GM18511 (cell line): ENCODE results near the gene HECA.
"Not testable (repeated sequence)": the region's sequence is repeated elsewhere in the genome, so short reads cannot be mapped to it uniquely, and the experiment has no call there.

Experiments used
- ATAC-seq: cut with Tn5 transposase; IDR thresholded peaks from one replicate; pipeline ENCODE4 v1.9.1; 2021; ENCODE audit warnings: mild to moderate bottlenecking, moderate library complexity; ENCODE audit not compliant: unreplicated experiment

The HECA gene

DNA sequence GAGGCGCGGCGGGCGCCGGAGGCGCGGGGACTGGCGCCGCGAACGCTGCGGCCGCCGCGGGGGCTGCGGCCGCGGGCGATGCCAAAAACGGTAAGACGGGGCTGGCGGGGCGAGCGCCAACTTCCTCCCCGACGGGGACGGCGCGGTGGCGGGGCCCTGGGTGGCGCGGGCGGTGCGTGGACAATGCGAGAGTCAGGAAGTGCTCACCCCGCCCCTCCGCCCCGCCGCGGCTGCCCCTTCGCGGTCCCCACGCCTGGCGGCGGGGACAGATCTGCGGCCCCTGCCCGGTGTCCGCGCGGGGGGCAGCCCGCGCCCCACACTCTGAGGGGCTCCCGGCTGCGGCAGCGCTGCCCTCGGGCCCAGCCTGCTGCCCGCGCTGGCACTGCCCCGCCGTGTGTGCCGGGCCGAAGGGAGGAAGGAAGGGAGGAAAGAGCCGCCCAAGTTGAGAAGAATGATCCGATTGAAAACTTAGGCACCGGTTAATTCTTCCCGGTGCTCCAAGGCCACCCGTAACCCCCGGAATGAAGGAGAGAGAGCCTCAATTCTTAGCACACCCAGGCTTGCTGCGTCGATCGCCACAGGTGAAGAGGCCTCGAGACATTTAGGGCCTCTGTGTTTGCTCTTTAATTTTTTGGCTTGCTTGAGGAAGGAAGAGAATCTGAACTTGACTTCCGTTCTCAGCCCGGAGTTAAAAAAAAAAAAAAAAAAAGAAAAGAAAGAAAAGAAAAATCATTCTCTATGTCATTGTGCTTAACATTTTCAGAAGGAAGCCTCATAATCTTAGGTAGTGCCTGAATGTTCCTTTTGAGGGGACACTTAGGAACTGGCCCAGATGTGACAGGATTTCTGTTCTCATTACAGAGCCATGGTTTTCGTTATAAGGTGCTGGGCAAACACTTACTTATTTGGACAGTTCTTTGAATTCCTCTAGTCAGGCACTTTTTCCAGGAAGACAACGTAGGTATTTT, 982 bp downstream of the HECA start:
- peak; percentile 44 for ATAC-seq

DNA sequence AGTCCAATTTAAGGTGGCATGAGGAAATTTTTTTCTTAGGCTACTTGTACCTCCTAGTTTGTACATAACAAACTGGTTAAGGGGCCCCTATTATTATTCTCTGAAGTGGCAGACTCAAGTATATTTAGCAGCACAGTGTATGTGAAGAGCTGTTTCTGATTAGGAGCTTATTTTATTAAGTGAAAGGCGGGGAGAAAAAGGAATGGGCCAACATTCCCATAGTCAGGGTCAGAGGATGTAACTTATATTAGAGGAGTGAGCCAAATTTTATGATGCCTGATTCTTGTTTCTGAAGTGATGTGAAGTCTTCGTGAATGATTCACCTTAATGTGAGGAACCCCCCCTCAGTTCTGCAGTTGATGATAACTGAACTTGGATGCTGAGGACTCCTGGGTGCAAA, 2.8 kb downstream of the HECA start:
- no peak for ATAC-seq

DNA sequence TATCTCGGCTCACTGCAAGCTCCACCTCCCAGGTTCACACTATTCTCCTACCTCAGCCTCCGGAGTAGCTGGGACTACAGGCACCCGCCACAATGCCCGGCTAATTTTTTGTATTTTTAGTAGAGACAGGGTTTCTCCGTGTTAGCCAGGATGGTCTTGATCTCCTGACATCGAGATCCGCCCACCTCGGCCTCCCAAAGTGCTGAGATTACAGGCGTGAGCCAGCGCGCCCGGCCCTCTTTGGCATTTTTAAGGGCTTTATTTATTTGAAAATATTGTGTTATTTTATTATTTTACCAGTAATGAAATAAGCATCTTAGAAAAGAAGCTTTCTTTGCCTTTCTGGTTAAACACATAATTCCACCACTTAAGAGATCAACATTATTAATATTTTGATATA, 6.0 kb downstream of the HECA start:
- ATAC-seq, result not testable (repeated sequence)

DNA sequence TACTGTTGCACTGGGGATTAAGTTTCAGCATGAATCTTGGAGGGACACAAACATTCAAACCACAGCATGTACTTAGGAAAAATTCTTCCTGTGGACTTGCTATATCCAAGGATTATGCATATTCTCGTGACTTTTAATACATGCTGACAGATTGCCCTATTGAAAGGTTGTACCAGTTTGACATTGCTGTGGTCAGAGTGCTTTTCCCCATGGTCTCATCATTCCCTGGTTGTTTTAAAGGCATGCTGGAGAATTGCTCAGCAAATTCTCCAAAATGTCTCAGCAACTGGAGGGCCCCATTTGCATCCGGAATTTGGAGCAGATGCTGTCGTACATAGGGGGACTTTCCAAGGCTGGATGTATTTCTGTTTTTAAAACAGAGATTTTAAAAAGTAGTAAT, 7.4 kb downstream of the HECA start:
- no peak for ATAC-seq

DNA sequence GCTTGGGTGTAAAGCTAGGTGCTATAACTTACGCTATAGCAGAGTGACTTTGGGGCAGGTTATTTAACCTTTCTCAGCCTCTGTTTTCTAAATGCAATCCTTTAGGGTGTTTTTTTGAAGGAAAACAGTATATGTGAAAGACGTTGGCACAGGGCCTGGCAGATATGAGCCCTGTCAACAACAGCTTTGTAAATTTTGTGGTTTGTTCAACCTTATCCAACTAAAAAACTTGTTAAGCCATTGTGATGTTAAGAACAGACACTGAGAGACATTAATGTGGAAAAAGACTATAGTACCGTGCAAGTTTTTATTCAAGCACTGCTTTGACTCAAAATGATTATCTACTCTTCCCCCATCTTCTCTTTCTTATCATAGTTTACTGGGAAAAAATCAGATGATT, 8.2 kb downstream of the HECA start:
- no peak for ATAC-seq

DNA sequence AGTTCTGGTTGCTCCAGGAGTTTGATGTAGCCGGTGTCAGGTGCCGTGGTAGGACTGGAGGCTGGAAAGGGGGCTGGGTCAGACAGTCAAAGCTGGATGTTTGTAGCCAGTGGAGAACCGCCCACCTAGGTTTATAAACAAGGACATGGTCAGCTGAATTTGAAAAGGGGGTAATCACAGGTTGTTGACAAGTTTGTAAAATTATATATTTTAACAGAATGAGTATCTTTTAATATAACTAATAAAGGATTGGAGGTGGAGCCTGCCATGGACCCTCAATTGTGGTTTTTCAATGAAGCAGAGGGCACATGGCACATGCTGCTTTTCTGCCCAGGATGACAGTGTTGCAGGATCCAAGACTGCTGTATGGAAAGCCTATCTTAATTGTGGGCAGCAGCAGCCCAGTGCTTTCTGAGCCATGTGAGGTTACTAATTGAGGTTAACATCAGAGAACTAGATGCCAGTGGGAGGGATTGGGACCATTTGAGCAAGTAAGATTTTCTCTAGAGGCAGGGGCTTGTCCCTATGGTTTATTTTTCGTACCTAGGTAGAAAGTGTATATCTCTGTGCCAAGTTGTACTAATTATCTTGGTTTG, 9.7 kb downstream of the HECA start:
- no peak for ATAC-seq

DNA sequence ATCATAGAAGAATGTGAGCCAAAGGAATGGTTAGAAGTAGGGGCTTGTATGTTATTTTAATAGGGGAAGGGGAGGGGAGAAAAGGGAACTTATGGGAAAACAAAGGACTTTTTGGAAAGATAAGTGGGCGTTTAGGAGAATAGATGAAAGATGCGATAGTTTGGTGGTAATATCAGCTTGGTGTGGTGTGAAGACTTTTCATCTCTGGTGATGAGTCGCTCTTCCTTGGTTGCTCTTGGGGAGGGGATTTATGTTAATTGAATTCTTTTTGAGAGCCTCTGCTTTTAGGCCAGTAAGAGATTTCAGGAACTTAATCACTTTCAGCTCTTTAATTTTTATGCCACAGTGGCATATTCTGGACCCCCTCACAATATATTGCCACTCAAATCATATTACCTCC, 10.8 kb downstream of the HECA start:
- no peak for ATAC-seq

DNA sequence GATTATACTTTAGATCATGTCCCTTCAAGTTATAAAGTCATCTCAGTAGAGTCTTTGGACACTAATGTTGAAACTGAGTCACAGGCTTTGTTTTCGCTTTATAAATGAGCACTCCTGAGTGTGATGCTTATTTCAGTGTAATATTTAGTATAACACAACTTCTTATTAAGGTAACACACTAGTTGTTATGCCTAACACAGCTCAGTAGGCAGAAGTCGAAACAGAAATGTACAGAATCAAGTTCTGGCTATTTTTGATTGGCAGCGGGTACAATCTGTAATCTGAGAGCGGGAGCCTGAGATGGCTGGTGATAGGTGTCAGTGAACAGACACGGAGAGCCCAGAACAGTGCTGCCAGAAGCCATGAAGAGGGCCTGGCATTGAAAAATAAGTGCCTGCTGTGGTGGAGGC, 11.4 kb downstream of the HECA start:
- no peak for ATAC-seq

DNA sequence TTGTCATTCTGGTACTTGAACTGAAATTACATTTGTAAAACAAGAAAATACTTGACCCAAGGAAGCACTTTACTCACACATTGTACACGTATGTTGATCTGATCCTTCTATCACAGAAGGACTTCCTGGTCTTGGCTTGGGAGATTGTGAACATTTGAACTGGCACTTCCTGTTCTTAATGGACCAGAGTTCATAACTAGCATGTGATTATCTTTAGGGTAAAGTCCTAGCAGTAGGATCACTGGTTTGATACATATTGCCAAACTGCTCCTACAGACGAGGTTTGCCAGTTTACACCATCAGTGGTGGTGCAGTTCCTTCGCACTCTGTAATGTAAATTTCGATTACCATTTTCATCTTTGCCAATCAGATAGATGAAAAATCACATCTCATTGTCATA, 12.7 kb downstream of the HECA start:
- no peak for ATAC-seq

DNA sequence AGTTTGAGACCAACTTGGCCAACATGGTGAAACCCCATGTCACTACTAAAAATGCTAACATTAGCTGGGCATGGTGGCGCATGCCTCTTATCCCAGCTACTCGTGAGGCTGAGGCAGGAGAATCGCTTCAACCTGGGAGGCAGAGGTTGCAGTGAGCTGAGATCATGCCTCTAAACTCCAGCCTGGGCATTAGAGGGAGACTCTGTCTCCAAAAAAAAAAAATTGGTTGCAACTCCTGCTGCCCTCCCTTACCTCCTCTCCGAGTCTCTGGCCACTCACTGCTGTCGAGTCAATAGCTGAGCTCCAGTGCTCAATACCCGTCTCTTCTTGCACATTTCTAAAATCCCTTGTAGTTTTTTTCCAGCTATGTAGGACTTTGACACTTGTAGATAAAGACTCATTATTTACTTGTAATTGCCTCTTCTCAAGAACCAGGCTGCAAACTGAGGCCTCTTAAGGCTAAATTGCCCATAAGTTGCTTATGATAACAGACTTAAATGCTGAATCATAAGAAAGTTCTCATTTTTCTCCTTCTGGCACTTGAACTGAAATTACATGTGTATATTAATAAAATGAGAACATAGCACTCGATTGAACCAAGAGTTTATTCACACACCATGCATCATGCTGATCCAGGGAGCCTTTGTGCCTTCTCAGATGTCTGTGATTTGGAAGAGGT, 13.8 kb downstream of the HECA start:
- ATAC-seq, result no peak

DNA sequence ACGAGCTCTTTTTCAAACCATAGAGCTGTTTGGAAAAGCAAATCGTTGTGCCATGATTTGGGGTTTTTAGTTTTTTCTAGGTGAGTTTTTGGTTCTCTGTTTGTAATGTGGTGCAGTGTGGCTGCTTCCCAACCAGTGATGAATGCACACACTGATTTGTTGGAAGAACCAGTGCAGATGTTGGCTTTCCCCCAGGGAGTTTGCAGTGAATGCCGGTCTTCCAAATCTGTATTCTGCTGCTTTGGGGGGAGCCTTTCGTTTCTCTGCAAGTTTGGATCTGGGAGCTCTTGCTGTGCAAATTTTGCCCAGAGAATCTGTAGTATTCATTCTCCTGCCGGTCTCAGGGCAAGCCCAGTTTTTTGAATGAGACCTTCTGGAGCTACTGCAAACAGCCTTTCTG, 14.5 kb downstream of the HECA start:
- no peak for ATAC-seq

DNA sequence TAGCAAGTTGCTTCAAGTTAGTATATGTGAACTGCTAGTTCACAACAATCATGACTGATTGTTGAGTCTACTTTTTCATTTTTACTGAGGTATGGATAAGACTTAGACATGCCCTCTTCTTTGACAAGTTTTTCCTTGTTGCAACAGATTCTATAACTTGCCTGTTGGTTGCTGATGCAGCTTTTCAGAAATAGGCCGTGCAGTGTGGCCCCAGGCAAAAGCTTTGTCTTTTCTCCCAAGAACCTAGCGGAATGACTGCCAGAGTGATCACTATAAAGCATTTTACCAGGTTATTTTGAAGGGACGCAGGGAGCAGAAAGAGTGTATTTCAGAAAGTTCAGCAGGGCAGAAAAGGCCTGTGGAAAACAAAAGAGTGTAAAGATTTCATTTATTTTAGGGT, 16.0 kb downstream of the HECA start:
- ATAC-seq, result no peak

DNA sequence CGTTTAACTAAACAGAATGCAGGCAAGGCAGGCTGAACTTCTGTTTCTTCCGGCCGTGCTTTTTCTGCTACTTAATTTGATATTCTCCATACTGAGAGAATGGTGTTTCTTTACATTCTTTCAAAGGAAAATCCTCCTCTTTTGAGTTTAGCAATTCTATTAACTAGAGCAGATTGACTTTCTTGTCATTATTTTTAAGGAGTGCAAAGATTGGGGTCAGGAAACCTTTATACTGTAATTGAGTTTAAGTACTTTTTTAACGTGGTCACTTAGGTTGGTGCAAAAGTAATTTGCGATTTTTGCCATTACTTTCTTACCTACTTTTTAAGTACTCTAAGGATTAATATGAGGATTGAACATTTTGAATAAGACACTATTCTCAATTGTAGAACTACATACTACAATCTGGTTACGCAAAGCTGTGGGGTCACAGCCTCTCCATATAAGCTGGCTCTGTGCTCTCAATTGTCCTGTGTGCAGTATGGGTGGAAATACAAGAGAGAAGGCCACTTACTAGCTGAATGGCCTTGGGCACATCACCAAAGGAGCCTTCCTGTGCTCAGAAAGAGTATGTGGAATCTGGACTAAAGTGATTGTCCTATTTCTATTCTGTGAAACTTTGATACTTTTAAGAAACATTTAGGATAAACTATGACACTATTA, 16.7 kb downstream of the HECA start:
- no peak for ATAC-seq

DNA sequence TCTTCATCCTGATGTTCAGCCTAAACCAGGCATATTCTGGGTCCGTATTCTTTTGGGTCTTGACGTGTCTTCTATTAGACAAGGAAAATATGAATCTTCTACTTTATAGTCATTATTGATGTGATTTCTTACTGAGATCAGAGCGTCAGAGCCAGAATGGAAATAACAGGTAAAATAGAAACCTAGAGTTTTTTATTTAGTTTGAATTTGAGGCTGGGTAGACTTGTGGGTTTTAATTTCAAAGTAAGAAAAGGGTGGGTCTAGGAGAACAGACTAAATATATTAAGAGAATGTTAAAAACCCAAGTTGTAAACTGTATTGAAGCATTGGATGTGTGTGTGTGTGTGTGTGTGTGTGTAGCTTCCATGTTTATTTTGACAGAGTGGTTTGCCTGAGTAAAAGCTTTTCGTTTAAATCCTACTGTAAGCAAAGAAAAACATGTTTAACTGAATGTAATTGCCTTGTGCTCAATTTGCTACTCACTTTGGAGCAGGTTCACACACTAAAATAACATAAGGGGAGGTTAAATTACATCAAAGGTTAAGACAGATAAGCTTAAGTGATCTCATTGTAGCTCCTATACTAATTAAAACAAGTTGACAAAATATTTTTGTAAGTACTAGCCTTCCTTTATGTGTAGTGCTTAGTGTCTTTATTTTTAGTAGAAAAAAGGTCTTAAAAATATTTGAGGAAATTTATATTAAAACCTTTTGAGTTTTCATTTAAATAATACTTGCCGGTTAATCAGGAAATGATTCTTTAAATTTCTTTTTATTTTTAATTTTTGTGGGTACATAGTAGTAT, 17.4 kb downstream of the HECA start:
- ATAC-seq, result no peak

DNA sequence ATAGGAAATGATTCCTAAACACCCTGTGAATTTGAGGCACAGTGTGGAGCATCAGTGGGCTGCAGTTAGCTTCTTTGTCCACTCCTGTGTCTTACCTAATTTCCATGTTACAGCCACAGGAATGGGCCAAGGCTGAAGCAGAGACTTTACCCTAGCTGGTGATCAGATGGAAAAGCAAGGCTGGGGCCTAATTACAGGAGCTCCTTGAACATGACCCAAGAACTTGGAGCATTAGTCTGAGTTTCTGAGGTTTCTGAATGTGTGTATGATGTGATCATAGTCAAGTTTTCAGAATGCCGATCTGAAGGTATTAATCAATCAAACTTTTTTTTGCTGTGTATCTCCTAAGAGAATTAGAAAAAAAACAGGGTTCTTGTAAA, 18.0 kb downstream of the HECA start:
- ATAC-seq, result no peak

DNA sequence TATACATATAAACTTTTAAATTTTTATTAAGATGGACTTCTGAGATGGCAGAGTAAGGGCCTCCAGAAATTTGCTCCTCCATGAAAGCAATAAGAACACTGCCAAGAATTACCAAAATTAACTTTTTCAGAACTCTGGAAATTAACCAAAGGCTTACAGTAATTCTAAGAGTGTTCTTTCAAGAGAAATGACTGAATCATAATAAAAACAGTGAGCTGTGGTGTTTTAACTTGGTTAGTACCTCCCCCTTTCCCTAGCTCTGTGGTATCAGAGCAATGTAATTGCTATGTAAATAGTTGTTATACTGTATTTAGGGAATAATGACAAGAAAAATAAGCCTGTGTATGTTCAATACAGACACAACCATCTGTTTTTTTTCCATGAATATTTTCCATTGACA, 19.0 kb downstream of the HECA start:
- no peak for ATAC-seq

DNA sequence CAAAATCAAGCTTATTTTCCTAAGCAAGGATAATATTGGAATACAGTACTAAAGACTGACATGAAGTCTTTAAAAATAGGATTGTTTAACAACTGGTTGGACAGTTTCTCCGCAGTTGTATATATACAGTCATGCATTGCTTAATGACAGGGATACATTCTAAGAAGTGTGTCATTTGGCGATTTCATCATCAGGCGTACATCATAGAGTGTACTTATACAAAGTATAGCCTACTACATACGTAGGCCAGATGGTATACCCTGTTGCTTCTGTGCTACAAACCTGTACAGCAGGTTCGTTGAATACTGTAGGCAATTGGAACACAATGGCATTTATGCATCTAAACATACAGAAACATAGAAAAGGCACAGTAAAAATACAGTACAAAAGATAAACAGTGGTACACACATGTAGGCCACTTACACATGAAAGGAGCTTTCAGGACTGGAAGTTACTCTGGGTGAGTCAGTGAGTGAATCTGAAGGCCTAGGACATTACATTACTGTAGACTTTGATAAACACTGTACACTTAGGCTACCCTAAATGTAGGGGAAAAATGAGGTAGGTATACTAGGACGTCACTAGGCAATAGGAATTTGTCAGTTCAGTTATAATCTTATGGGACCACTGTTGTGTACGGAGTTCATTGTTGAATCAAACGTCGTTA, 20.1 kb downstream of the HECA start:
- ATAC-seq, result no peak

DNA sequence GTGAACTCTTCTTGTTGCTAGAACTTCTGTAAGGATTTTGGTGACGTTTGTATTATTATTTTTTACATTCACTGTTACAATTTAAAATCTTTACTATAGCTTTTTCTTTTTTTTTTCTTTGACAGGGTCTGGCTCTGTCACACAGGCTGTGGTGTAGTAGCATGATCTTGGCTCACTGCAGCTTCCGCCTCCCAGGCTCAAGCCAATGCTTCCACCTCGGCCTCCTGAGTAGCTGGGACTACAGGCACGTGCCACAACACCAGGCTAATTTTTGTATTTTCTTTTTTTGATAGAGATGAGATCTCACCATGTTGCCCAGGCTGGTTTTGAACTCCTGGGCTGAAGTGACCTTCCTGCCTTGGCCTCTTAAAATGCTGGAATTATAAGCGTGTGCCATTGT, 21.2 kb downstream of the HECA start:
- no peak for ATAC-seq

DNA sequence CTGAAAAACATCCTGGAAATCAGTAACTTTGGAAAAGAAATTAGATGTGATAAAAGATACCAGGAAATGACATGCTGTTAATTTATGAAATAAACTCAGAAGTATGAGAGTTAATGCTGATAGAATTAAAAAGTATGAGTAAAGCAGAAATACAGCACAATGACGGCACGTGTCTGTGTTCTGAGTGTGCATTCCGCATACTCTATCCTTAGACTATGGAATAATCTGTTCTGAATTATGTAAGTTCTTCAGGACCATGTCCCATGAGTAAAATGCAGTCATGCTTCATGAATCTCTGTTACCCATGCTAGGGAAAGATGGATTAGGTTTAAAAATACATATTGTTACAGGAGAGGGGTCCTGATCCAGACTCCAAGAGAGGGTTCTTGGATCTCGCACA, 21.7 kb downstream of the HECA start:
- ATAC-seq, result no peak

DNA sequence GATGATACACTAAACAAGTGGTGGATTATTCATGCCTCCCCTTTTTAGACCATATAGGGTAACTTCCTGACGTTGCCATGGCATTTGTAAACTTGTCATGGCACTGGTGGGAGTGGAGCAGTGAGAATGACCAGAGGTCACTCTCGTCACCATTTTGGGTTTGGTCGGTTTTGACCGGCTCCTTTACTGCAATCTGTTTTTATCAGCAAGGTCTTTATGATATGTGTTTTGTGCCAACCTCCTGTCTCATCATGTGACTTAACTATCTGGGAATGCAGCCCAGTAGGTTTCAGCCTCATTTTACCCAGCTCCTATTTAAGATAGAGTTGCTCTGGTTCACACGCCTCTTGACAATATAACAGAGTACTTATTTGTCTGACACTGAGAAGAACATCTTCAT, 22.2 kb downstream of the HECA start:
- not testable (repeated sequence) for ATAC-seq
